H1 (cell line): ENCODE measurements around the gene P2RX2. TPM values are rescaled to one million over a fixed set of nuclear protein-coding genes. Genes with fewer than 3 reads are reported as not detected.

Experiments used
- CBX8 ChIP-seq: fragments of 300-800, 300-1000 bp; sonication (generic); IDR thresholded peaks from 2 replicates; pipeline ENCODE4 v1.7.1; 2016; ENCODE audit warnings: low read depth, low read length, borderline replicate concordance
- CHD2 ChIP-seq: IDR thresholded peaks from 2 replicates; pipeline ENCODE4 v1.6.1; 2012; ENCODE audit warnings: low read length, improper control_type of control experiment
- EP300 ChIP-seq, 2 experiments: IDR thresholded peaks; 1 replicate in 1 of 2; 2 replicates in 1 of 2; pipeline ENCODE4 v1.6.1; 2011 to 2012; ENCODE audit warnings: low read depth in 2 of 2, low read length in 2 of 2, mild to moderate bottlenecking in 2 of 2, borderline replicate concordance in 1 of 2, inconsistent platforms in 1 of 2, moderate library complexity in 1 of 2
- POLR2AphosphoS5 ChIP-seq: IDR thresholded peaks from 2 replicates; pipeline ENCODE4 v1.6.1; 2011; ENCODE audit warnings: low read depth, low read length
- RBBP5 ChIP-seq: IDR thresholded peaks from 2 replicates; pipeline ENCODE4 v1.7.1; 2012; ENCODE audit warnings: low read depth, mild to moderate bottlenecking, inconsistent platforms, low read length, moderate library complexity, borderline replicate concordance
- SIN3A ChIP-seq, 2 experiments: IDR thresholded peaks in 1 of 2; conservative IDR thresholded peaks in 1 of 2; 2 replicates each; pipeline ENCODE4 v1.6.1; 2011 to 2012; ENCODE audit warnings: low read length in 2 of 2, improper control_type of control experiment in 1 of 2, low read depth in 1 of 2, mild to moderate bottlenecking in 1 of 2
- TEAD4 ChIP-seq: IDR thresholded peaks from 2 replicates; pipeline ENCODE4 v1.6.1; 2012; ENCODE audit warnings: low read depth, low read length, inconsistent platforms, mixed read lengths
- polyA plus RNA-seq, 7 experiments: library from polyadenylated mRNA; depleted of rRNA in 3 of 7; stranded (reverse) in 5 of 7; unstranded in 2 of 7; fragments of >200 nt in 5 of 7; fragments of 200-250 nt in 2 of 7; gene quantifications; 1 replicate in 5 of 7; 2 replicates in 1 of 7; 4 replicates in 1 of 7; pipeline versions ENCODE4 v1.2.1 to v1.2.3, GENCODE V29; 2011 to 2013; ENCODE audit warnings: missing spikeins in 2 of 7, mixed read lengths in 2 of 7
- total RNA-seq: library from RNA; stranded (reverse); fragmentation: NEBNext Ultra II Directional; extraction: Animal tissue kit (Norgen Biotek cat#: 25700); gene quantifications from 2 replicates; pipeline ENCODE4 v1.2.1, GENCODE V29; 2021

Gene P2RX2
- total and polyA plus RNA-seq, 2 of the 8 experiments (the other 6 are each of a cell fraction or from before 2014, with no cell fraction given): 0.84 to 2.2 TPM

- TF ChIP-seq SIN3A (conservative IDR thresholded peaks at IDR 0.05 in 1 of 2, IDR thresholded peaks at IDR 0.05 in 1 of 2; ENCODE audit: low read depth in 1 of 2, low read length in 2 of 2): no peak
- no peak for TF ChIP-seq TEAD4
- no peak for TF ChIP-seq CHD2
- TF ChIP-seq EP300 (IDR thresholded peaks at IDR 0.05; ENCODE audit: borderline replicate concordance in 1 of 2, low read depth in 2 of 2, low read length in 2 of 2): no peak
- TF ChIP-seq CBX8: no peak
- TF ChIP-seq POLR2AphosphoS5: no peak
- no peak for TF ChIP-seq RBBP5
These were observed 48.6 kb upstream of the P2RX2 start (continued) for GRCh38 chr12:132569856-132570480.
